Thoracic aorta (tissue), 2 donors: ENCODE data around the gene STARD9. TPM values are rescaled to one million over a fixed set of nuclear protein-coding genes. Genes with fewer than 3 reads are reported as not detected.
"Not testable (repeated sequence)": the region's sequence is repeated elsewhere in the genome, so short reads cannot be mapped to it uniquely, and the experiment has no call there.

Experiments used
- ATAC-seq: fragments of 150-250 bp; one replicate; pipeline ENCODE4 v1.8.0; 2017; ENCODE audit warnings: low read depth; ENCODE audit not compliant: insufficient number of reproducible peaks, low FRiP score
- DNase-seq: peaks from one replicate; pipeline ENCODE4 v3.0.0-alpha.2; 2020; ENCODE audit warnings: low spot score
- H3K27ac ChIP-seq, 2 donors: fragments of 200-600 bp; sonication (generic); 1 replicate in 1 of 2; 2 replicates in 1 of 2; pipeline ENCODE4 v1.5.1; 2016; ENCODE audit warnings: mild to moderate bottlenecking in 2 of 2, moderate library complexity in 2 of 2
- H3K27me3 ChIP-seq: fragments of 200-600 bp; sonication (generic); replicated peaks from 2 replicates; pipeline ENCODE4 v1.6.0; 2016; ENCODE audit warnings: mild to moderate bottlenecking; ENCODE audit not compliant: insufficient read depth
- H3K36me3 ChIP-seq: fragments of 200-600 bp; sonication (generic); one replicate; pipeline ENCODE4 v1.5.1; 2016
- H3K4me1 ChIP-seq, 2 donors: fragments of 200-600 bp; sonication (generic); 1 replicate in 1 of 2; 2 replicates in 1 of 2; pipeline versions ENCODE4 v1.5.1 to v1.6.0; 2016; ENCODE audit warnings: low read depth in 2 of 2, mild to moderate bottlenecking in 1 of 2; ENCODE audit not compliant: control insufficient read depth in 1 of 2
- H3K4me3 ChIP-seq: fragments of 200-600 bp; sonication (generic); 2 replicates; pipeline ENCODE4 v1.5.1; 2016; ENCODE audit warnings: mild to moderate bottlenecking
- H3K9me3 ChIP-seq: fragments of 200-600 bp; sonication (generic); 2 replicates; pipeline ENCODE4 v1.5.1; 2016
- total RNA-seq, 2 donors: library from RNA; depleted of rRNA; stranded (reverse); fragments of >200 nt; gene quantifications; one replicate each; pipeline versions ENCODE4 v1.1.0 to v1.2.3, GENCODE V29; 2016
- TF ChIP-seq, protein P1 (sequence below): fragments of 200-600 bp; sonication (generic); IDR thresholded peaks from one replicate; pipeline ENCODE4 v1.5.1; 2019; ENCODE audit warnings: antibody characterized with exemption

STARD9 gene
- total RNA-seq, 2 donors from 2014 or later: 59.8 to 67.8 TPM

DNA sequence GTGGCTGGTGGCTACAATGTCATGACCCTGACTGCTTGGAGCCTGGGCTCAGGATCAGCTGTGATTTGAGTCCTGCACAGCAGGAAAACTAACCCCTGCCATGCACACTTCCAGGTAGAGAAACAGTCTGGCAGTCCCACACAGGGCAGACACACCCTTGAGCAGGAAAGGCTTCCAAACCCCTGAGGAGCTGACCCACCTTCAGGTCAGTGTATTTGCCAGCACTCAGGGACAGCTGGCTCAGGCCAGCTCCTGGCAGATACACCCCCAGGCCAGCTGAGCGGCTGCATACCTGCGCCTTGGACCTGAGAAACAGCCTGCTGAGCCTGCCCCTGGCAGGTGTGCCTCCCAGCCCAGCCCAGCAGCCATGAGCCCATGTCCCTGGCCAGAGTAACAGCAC lies 183.7 kb downstream of the STARD9 start:
- Histone ChIP-seq H3K36me3 (no peaks in the 10 kb centered on the region), H3K27me3 (no peaks in the 10 kb centered on the region), H3K4me1 (no peaks in the 10 kb centered on the region), H3K4me3 (no peak overlapping the region), H3K9me3 (peaks cover 17% of the 10 kb centered on the region), H3K27ac (no peak overlapping the region)
- DNase-seq: no peak
- TF ChIP-seq, protein P1, sequence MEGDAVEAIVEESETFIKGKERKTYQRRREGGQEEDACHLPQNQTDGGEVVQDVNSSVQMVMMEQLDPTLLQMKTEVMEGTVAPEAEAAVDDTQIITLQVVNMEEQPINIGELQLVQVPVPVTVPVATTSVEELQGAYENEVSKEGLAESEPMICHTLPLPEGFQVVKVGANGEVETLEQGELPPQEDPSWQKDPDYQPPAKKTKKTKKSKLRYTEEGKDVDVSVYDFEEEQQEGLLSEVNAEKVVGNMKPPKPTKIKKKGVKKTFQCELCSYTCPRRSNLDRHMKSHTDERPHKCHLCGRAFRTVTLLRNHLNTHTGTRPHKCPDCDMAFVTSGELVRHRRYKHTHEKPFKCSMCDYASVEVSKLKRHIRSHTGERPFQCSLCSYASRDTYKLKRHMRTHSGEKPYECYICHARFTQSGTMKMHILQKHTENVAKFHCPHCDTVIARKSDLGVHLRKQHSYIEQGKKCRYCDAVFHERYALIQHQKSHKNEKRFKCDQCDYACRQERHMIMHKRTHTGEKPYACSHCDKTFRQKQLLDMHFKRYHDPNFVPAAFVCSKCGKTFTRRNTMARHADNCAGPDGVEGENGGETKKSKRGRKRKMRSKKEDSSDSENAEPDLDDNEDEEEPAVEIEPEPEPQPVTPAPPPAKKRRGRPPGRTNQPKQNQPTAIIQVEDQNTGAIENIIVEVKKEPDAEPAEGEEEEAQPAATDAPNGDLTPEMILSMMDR: no peak
- no peak for ATAC-seq

DNA sequence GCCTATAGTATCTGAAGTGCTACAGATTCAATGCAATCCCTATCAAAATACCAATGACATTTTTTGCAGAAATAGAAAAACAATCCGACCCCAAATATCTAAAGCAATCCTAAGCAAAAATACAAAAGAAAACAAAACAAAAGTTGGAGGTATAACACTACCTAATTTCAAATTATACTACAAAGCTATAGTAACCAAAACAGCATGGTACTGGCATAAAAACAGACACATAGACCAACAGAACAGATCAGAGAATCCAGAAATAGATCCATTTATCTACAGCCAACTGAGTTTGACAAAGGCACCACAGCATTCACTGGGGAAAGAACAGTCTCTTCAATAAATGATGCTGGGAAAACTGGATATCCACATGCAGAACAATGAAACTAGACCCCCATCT lies 185.4 kb downstream of the STARD9 start:
- Histone ChIP-seq H3K27me3 (no peaks in the 10 kb centered on the region), H3K27ac (no peak overlapping the region), H3K36me3 (no peaks in the 10 kb centered on the region), H3K9me3 (peaks cover 17% of the 10 kb centered on the region), H3K4me3 (no peak overlapping the region), H3K4me1 (no peaks in the 10 kb centered on the region)
- ATAC-seq (no peak), DNase-seq (no peak)
- TF ChIP-seq, protein P1: no peak

- H3K9me3 ChIP-seq: peaks cover 17% of the 10 kb centered on the region
- not testable (repeated sequence) for H3K4me3 ChIP-seq, DNase-seq, H3K36me3 ChIP-seq, H3K4me1 ChIP-seq, H3K27me3 ChIP-seq, ATAC-seq, H3K27ac ChIP-seq
Measured at GRCh38 chr15:42761813-42762212, 186.4 kb downstream of the STARD9 start.

DNA sequence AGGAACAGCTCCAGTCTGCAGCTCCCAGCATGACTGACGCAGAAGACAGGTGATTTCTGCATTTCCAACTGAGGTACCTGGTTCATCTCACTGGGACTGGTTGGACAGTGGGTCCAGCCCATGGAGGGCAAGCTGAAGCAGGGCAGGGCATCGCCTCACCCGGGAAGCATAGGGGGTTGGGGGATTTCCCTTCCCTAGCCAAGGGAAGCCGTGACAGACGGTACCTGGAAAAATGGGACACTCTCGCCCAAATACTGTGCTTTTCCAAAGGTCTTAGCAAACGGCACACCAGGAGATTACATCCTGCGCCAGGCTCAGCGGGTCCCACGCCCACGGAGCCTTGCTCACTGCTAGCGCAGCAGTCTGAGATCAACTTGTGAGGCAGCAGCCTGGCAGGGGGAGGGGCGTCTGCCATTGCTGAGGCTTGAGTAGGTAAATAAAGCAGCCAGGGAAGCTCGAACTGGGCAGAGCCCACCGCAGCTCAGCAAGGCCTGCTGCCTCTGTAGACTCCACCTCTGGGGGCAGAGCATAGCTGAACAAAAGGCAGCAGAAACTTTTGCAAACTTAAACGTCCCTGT lies 188.8 kb downstream of the STARD9 start:
- not testable (repeated sequence) for H3K4me3 ChIP-seq, H3K27ac ChIP-seq, DNase-seq, H3K4me1 ChIP-seq, ATAC-seq, H3K27me3 ChIP-seq, H3K36me3 ChIP-seq
- H3K9me3 ChIP-seq: peaks cover 17% of the 10 kb centered on the region

DNA sequence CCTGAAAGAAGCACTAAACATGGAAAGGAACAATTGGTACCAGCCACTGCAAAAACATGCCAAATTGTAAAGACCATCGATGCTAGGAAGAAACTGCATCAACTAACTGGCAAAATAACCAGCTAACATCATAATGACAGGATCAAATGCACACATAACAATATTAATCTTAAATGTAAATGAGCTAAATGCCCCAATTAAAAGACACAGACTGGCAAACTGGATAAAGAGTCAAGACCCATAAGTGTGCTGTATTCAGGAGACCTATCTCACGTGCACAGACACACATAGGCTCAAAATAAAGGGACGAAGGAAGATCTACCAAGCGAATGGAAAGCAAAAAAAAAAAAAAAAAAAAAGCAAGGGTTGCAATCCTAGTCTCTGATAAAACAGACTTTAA lies 190.7 kb downstream of the STARD9 start:
- not testable (repeated sequence) for H3K9me3 ChIP-seq, ATAC-seq, H3K4me3 ChIP-seq, DNase-seq, H3K27me3 ChIP-seq, H3K36me3 ChIP-seq, H3K27ac ChIP-seq
- H3K4me1 ChIP-seq: peaks cover 3 to 12% of the 10 kb centered on the region in 2 donors

Other genes starting within 250 kb of the STARD9 start
- 10 to 100 TPM; 19.8 to 37.0 TPM for gene CAPN3, start 216.1 kb upstream of the STARD9 start, total RNA-seq
- gene ZNF106, start 84.5 kb upstream of the STARD9 start, total RNA-seq: 10 to 100 TPM; 77.4 to 83.8 TPM
- gene SNAP23, start 80.0 kb upstream of the STARD9 start, total RNA-seq: 10 to 100 TPM; 68.8 to 73.7 TPM
- 10 to 100 TPM; 13.9 to 15.3 TPM for gene LRRC57, start 26.8 kb upstream of the STARD9 start, total RNA-seq
- gene HAUS2, start 26.8 kb upstream of the STARD9 start, total RNA-seq: 10 to 100 TPM; 34.8 to 49.3 TPM
- 10 to 100 TPM; 16.2 to 19.1 TPM for gene CDAN1, start 161.5 kb downstream of the STARD9 start, total RNA-seq